GM10248 (cell line): ENCODE results near the gene SLC24A3.

Source experiments
- CTCF ChIA-PET: fragments of 300-600 bp; sonication (Branson Sonifier 250); formaldehyde crosslinking; extraction: SDS; loops from one replicate; lab custom pipeline; 2021; ENCODE audit warnings: antibody characterized with exemption; lab: Yijun Ruan, JAX
- POLR2A ChIA-PET: fragments of 350-650 bp; sonication (Branson Sonifier 250); formaldehyde crosslinking; extraction: SDS; loops from one replicate; lab custom pipeline; 2020; ENCODE audit warnings: antibody characterized with exemption; lab: Yijun Ruan, JAX
- DNase-seq: peaks from one replicate; pipeline ENCODE4 v3.0.0; 2012; ENCODE audit errors: extremely low spot score
- CTCF ChIP-seq: IDR thresholded peaks from 2 replicates; pipeline ENCODE4 v1.5.1; 2012; ENCODE audit warnings: mild to moderate bottlenecking, low read depth; ENCODE audit errors: extremely low read depth, missing control alignments, control extremely low read depth

Gene SLC24A3

GRCh38 chr20:19691125-19691524, 478.7 kb downstream of the SLC24A3 start:
- ChIA-PET POLR2A (no interaction called here), CTCF (interaction anchor here (6.5 kb wide), 1 partner anchor 14 kb away, joined by 57 read pairs; no protein-coding TSS in a partner anchor)
- no peak for TF ChIP-seq CTCF
- DNase-seq = no peak

GRCh38 chr20:19692100-19692499, 479.7 kb downstream of the SLC24A3 start:
- CTCF ChIA-PET = interaction anchor here (1.3 to 6.5 kb wide), 5 partner anchors 9 to 302 kb away, joined by 3 to 57 read pairs (median 5); no protein-coding TSS in a partner anchor
- no peak for TF ChIP-seq CTCF

GRCh38 chr20:19692685-19693119, 480.3 kb downstream of the SLC24A3 start:
- CTCF ChIA-PET = interaction anchor here (0.8 to 6.5 kb wide), 11 partner anchors 10 to 325 kb away, joined by 3 to 57 read pairs (median 5); partner anchors contain the start of gene NAA20
- peak; percentile 84 for TF ChIP-seq CTCF
- peak; percentile 56 for DNase-seq
- POLR2A ChIA-PET = no interaction called here

More at GRCh38 chr20:19692100-19692499, 479.7 kb downstream of the SLC24A3 start:
- DNase-seq = no peak
- POLR2A ChIA-PET = no interaction called here

- ChIA-PET POLR2A (no interaction called here), CTCF (interaction anchor here (0.8 to 6.5 kb wide), 13 partner anchors 9 to 324 kb away, joined by 3 to 57 read pairs (median 4); partner anchors contain the start of gene NAA20)
- DNase-seq = no peak
- no peak for TF ChIP-seq CTCF
Observed at GRCh38 chr20:19693508-19693907, 481.1 kb downstream of the SLC24A3 start.

- ChIA-PET CTCF (interaction anchor here (2.3 to 6.5 kb wide), 2 partner anchors 10 to 20 kb away, joined by 6 to 57 read pairs; no protein-coding TSS in a partner anchor), POLR2A (no interaction called here)
- no peak for DNase-seq
- no peak for TF ChIP-seq CTCF
Observed at GRCh38 chr20:19695081-19695480, 482.6 kb downstream of the SLC24A3 start.

GRCh38 chr20:19696620-19697019, 484.2 kb downstream of the SLC24A3 start:
- no peak for TF ChIP-seq CTCF

More at GRCh38 chr20:19696620-19697019, 484.2 kb downstream of the SLC24A3 start:
- DNase-seq = no peak
- CTCF ChIA-PET = no interaction called here
- POLR2A ChIA-PET = no interaction called here
